Ascending aorta (tissue), 2 donors: ENCODE results near the gene ORC5. TPM values are rescaled to one million over a fixed set of nuclear protein-coding genes. Genes with fewer than 3 reads are reported as not detected.

Experiments used
- DNase-seq, 2 donors: peaks; one replicate each; pipeline ENCODE4 v3.0.0-alpha.2; 2019; ENCODE audit warnings: low spot score in 2 of 2
- H3K27ac ChIP-seq, 2 donors: fragments of 200-600 bp; sonication (generic); one replicate each; pipeline ENCODE4 v1.5.1; 2016 to 2017; ENCODE audit warnings: mild to moderate bottlenecking in 1 of 2
- H3K27me3 ChIP-seq: fragments of 200-600 bp; sonication (generic); one replicate; pipeline ENCODE4 v1.5.1; 2017
- H3K36me3 ChIP-seq, 2 donors: fragments of 200-600 bp; sonication (generic); one replicate each; pipeline ENCODE4 v1.5.1; 2016
- H3K4me1 ChIP-seq, 2 donors: fragments of 200-600 bp; sonication (generic); one replicate each; pipeline ENCODE4 v1.5.1; 2016 to 2017; ENCODE audit warnings: mild to moderate bottlenecking in 1 of 2
- H3K4me3 ChIP-seq, 2 donors: fragments of 200-600 bp; sonication (generic); one replicate each; pipeline ENCODE4 v1.5.1; 2016 to 2017; ENCODE audit warnings: mild to moderate bottlenecking in 1 of 2
- H3K9me3 ChIP-seq, 2 donors: fragments of 200-600 bp; sonication (generic); one replicate each; pipeline ENCODE4 v1.5.1; 2016
- CTCF ChIP-seq, 3 experiments: fragments of 200-600 bp in 2 of 3; fragments of 450-650 bp in 1 of 3; sonication (generic) in 2 of 3; IDR thresholded peaks; one replicate each; pipeline ENCODE4 v1.5.1; 2016 to 2019; ENCODE audit warnings: antibody characterized with exemption in 3 of 3, mild to moderate bottlenecking in 1 of 3, moderate library complexity in 1 of 3
- intact Hi-C: fragments of 100-400 bp; cut with DNase I; formaldehyde crosslinking; loops from one replicate; pipeline ENCODE4 v1.15.1; 2023
- total RNA-seq: library from RNA; depleted of rRNA; stranded (reverse); fragments of >200 nt; gene quantifications from one replicate; pipeline ENCODE4 v1.1.0, GENCODE V29; 2016

ORC5 gene
- total RNA-seq, 1 donor from 2014 or later = 46.2 TPM

- Histone ChIP-seq H3K9me3 (no peaks in the 10 kb centered on the region), H3K4me3 (no peak overlapping the region), H3K4me1 (no peaks in the 10 kb centered on the region), H3K27ac (no peak overlapping the region), H3K36me3 (peaks cover 10 to 26% of the 10 kb centered on the region in 2 donors), H3K27me3 (no peaks in the 10 kb centered on the region)
- no peak for TF ChIP-seq CTCF (IDR thresholded peaks at IDR 0.05)
- intact Hi-C loops = no loop called here
- no peak for DNase-seq
Observed at GRCh38 chr7:104136561-104136960, 71.3 kb downstream of the ORC5 start.

GRCh38 chr7:104135760-104136558, 71.9 kb downstream of the ORC5 start:
- no peak for DNase-seq
- intact Hi-C loops = no loop called here
- Histone ChIP-seq H3K9me3 (no peaks in the 10 kb centered on the region), H3K27me3 (no peaks in the 10 kb centered on the region), H3K4me3 (no peak overlapping the region), H3K27ac (no peak overlapping the region), H3K36me3 (peaks cover 14 to 31% of the 10 kb centered on the region in 2 donors), H3K4me1 (no peaks in the 10 kb centered on the region)
- no peak for TF ChIP-seq CTCF (IDR thresholded peaks at IDR 0.05)

- Histone ChIP-seq H3K27me3 (no peaks in the 10 kb centered on the region), H3K4me3 (no peak overlapping the region), H3K4me1 (no peaks in the 10 kb centered on the region), H3K9me3 (no peaks in the 10 kb centered on the region), H3K36me3 (peaks cover 18 to 40% of the 10 kb centered on the region in 2 donors), H3K27ac (no peak overlapping the region)
- intact Hi-C loops = no loop called here
- no peak for TF ChIP-seq CTCF (IDR thresholded peaks at IDR 0.05)
- no peak for DNase-seq
Observed at GRCh38 chr7:104133238-104133637, 74.6 kb downstream of the ORC5 start.

- Histone ChIP-seq H3K36me3 (peaks cover 18 to 47% of the 10 kb centered on the region in 2 donors), H3K27me3 (no peaks in the 10 kb centered on the region), H3K9me3 (no peaks in the 10 kb centered on the region), H3K4me1 (no peaks in the 10 kb centered on the region), H3K27ac (no peak overlapping the region), H3K4me3 (no peak overlapping the region)
- TF ChIP-seq CTCF (IDR thresholded peaks at IDR 0.05) = no peak
- intact Hi-C loops = no loop called here
- no peak for DNase-seq
Observed at GRCh38 chr7:104130726-104131125, 77.1 kb downstream of the ORC5 start.

- no peak for TF ChIP-seq CTCF (IDR thresholded peaks at IDR 0.05)
- intact Hi-C loops = no loop called here
- no peak overlapping the region for H3K4me3 ChIP-seq
- H3K27ac ChIP-seq = no peak overlapping the region
- peaks cover 8 to 37% of the 10 kb centered on the region in 2 donors for H3K36me3 ChIP-seq
- H3K4me1 ChIP-seq = no peaks in the 10 kb centered on the region
- no peaks in the 10 kb centered on the region for H3K27me3 ChIP-seq
- no peak for DNase-seq
- no peaks in the 10 kb centered on the region for H3K9me3 ChIP-seq
Observed at GRCh38 chr7:104127204-104127603, 80.6 kb downstream of the ORC5 start.
